DOHH2 (cell line): ENCODE data around the gene OCA2.

Experiments
- H3F3A ChIP-seq: fragments of 200-600 bp; sonication (generic), shearing (Covaris generic); 2 replicates; pipeline ENCODE4 v1.6.0; 2016; ENCODE audit warnings: antibody characterized with exemption, mild to moderate bottlenecking; ENCODE audit not compliant: control insufficient read depth, insufficient read depth
- H3K27ac ChIP-seq: fragments of 200-600 bp; sonication (generic); 2 replicates; pipeline ENCODE4 v1.5.1; 2014; ENCODE audit warnings: low read depth, mild to moderate bottlenecking, low read length, moderate library complexity
- H3K27me3 ChIP-seq: fragments of 200-600 bp; sonication (generic); 2 replicates; pipeline ENCODE4 v1.6.1; 2014; ENCODE audit warnings: mild to moderate bottlenecking, low read length, mixed read lengths; ENCODE audit not compliant: control insufficient read depth
- H3K36me3 ChIP-seq: fragments of 200-600 bp; sonication (generic); 2 replicates; pipeline ENCODE4 v1.6.1; 2014; ENCODE audit warnings: mild to moderate bottlenecking, low read length, moderate library complexity, mixed read lengths; ENCODE audit not compliant: control insufficient read depth
- H3K4me1 ChIP-seq: fragments of 200-600 bp; sonication (generic); 2 replicates; pipeline ENCODE4 v1.6.1; 2014; ENCODE audit warnings: mild to moderate bottlenecking, low read length, mixed read lengths; ENCODE audit not compliant: control insufficient read depth
- H3K4me2 ChIP-seq: fragments of 200-600 bp; sonication (generic); 2 replicates; pipeline ENCODE4 v1.6.0; 2014; ENCODE audit warnings: mild to moderate bottlenecking, low read length, moderate library complexity
- H3K4me3 ChIP-seq: fragments of 200-600 bp; sonication (generic); 2 replicates; pipeline ENCODE4 v1.5.1; 2014; ENCODE audit warnings: mild to moderate bottlenecking, low read length, mixed read lengths
- H3K79me2 ChIP-seq: fragments of 200-600 bp; sonication (generic); 2 replicates; pipeline ENCODE4 v1.6.1; 2014; ENCODE audit warnings: mild to moderate bottlenecking, low read length, mixed read lengths; ENCODE audit not compliant: control insufficient read depth
- H3K9me2 ChIP-seq: fragments of 200-600 bp; sonication (generic); replicated peaks from 2 replicates; pipeline ENCODE4 v1.6.1; 2014; ENCODE audit warnings: mild to moderate bottlenecking, low read length, mixed read lengths; ENCODE audit not compliant: control insufficient read depth
- H3K9me3 ChIP-seq: fragments of 200-600 bp; sonication (generic); 2 replicates; pipeline ENCODE4 v1.6.1; 2014; ENCODE audit warnings: antibody characterized with exemption, low read length, mixed read lengths; ENCODE audit not compliant: control insufficient read depth, insufficient read depth
- H4K20me1 ChIP-seq: fragments of 200-600 bp; sonication (generic); 2 replicates; pipeline ENCODE4 v1.6.0; 2014; ENCODE audit warnings: low read depth, mild to moderate bottlenecking, antibody characterized with exemption, low read length, moderate library complexity; ENCODE audit not compliant: control insufficient read depth, insufficient read depth
- EZH2phosphoT487 ChIP-seq: fragments of 200-600 bp; sonication (generic); IDR thresholded peaks from 2 replicates; pipeline ENCODE4 v1.6.1; 2017; ENCODE audit warnings: borderline replicate concordance, mild to moderate bottlenecking, antibody characterized with exemption, low read length, moderate library complexity, mixed read lengths
- TF ChIP-seq, protein P1 (sequence below): fragments of 200-600 bp; sonication (generic); IDR thresholded peaks from one replicate; pipeline ENCODE4 v1.5.1; 2014; ENCODE audit warnings: antibody characterized with exemption, mild to moderate bottlenecking, low read depth, low read length; ENCODE audit not compliant: poor library complexity, severe bottlenecking

Gene OCA2

DNA sequence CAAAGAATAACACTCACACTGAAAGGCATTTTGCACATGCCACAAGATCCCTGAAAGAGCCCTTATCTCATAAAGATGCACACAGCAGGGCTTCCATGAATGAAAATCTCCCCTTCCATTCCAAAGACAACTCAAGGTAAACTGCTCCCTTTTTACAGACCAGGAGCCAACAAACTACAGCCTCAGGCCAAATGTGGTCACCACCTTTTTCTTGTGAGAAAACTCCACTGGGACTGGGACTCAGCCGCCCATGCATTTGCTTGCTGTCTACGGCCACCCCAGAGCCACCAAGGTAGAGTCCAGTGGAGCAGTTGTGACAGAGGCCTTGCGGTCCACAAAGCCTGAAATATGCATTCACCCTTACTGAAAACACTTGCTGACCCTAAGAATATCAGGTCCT lies 334.8 kb downstream of the OCA2 start:
- no peak overlapping the region for H3K27ac ChIP-seq

DNA sequence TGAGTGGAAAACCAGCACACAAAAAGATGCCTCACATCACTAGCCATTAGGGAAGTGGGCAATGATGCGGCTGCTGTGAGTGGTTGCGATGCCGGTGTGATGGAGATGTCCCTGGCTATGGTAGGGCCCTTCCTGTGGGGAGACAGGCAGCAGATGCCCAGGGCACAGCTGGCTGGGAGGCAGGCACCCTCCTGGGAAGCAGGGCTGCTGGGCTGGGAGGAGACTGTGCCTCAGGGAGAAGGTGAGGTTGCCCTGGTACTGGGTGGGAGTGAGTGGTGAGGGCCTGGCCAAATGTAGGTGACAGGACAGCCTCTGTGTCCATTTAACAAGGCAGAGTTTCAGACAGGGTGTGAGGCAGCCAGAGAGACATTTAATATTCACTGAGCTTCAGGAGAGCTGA lies 335.6 kb downstream of the OCA2 start:
- Histone ChIP-seq H3K36me3 (no peaks in the 10 kb centered on the region), H3K27ac (no peak overlapping the region), H3K9me2 (no peaks in the 10 kb centered on the region), H4K20me1 (no peaks in the 10 kb centered on the region), H3K79me2 (no peaks in the 10 kb centered on the region), H3K4me3 (no peak overlapping the region), H3K9me3 (peaks cover 13% of the 10 kb centered on the region; the same call in 1 of the 2 replicates), H3K4me2 (no peak overlapping the region), H3K4me1 (no peaks in the 10 kb centered on the region), H3F3A (no peaks in the 10 kb centered on the region), H3K27me3 (no peaks in the 10 kb centered on the region)
- TF ChIP-seq, protein P1, sequence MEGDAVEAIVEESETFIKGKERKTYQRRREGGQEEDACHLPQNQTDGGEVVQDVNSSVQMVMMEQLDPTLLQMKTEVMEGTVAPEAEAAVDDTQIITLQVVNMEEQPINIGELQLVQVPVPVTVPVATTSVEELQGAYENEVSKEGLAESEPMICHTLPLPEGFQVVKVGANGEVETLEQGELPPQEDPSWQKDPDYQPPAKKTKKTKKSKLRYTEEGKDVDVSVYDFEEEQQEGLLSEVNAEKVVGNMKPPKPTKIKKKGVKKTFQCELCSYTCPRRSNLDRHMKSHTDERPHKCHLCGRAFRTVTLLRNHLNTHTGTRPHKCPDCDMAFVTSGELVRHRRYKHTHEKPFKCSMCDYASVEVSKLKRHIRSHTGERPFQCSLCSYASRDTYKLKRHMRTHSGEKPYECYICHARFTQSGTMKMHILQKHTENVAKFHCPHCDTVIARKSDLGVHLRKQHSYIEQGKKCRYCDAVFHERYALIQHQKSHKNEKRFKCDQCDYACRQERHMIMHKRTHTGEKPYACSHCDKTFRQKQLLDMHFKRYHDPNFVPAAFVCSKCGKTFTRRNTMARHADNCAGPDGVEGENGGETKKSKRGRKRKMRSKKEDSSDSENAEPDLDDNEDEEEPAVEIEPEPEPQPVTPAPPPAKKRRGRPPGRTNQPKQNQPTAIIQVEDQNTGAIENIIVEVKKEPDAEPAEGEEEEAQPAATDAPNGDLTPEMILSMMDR: no peak
- no peak for TF ChIP-seq EZH2phosphoT487

More for the DNA sequence above, 334.8 kb downstream of the OCA2 start:
- Histone ChIP-seq H3F3A (no peaks in the 10 kb centered on the region), H4K20me1 (no peaks in the 10 kb centered on the region), H3K4me1 (no peaks in the 10 kb centered on the region), H3K4me2 (no peak overlapping the region), H3K36me3 (no peaks in the 10 kb centered on the region), H3K4me3 (no peak overlapping the region), H3K9me3 (peaks cover 16% of the 10 kb centered on the region; the same call in 1 of the 2 replicates), H3K9me2 (no peaks in the 10 kb centered on the region), H3K27me3 (no peaks in the 10 kb centered on the region), H3K79me2 (no peaks in the 10 kb centered on the region)
- TF ChIP-seq, protein P1: no peak
- TF ChIP-seq EZH2phosphoT487: no peak

DNA sequence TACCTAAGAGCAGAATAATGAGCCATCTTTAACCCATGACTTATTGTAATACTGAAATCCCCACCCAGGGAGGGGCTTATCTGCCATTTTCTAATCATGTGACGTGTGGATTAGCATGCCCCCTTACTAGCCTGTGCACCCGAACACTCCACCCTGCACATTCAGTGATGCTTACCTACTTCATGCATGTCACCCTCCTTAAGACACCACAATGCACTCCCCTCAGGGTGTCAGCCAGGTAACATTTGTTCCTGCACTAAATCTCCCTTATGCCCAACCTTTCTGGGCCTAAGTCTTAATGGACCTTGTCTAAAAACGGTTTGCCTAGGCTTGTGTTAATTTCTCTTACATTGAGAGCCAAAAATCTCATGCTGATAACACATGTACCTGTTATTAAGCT lies 336.6 kb downstream of the OCA2 start:
- Histone ChIP-seq H3K27ac (no peak overlapping the region), H3K79me2 (no peaks in the 10 kb centered on the region), H4K20me1 (no peaks in the 10 kb centered on the region), H3F3A (no peaks in the 10 kb centered on the region), H3K4me2 (no peak overlapping the region), H3K9me2 (no peaks in the 10 kb centered on the region), H3K36me3 (no peaks in the 10 kb centered on the region), H3K4me1 (no peaks in the 10 kb centered on the region), H3K27me3 (no peaks in the 10 kb centered on the region), H3K4me3 (no peak overlapping the region), H3K9me3 (peaks cover 8% of the 10 kb centered on the region; the same call in 1 of the 2 replicates)
- TF ChIP-seq, protein P1: no peak
- no peak for TF ChIP-seq EZH2phosphoT487

DNA sequence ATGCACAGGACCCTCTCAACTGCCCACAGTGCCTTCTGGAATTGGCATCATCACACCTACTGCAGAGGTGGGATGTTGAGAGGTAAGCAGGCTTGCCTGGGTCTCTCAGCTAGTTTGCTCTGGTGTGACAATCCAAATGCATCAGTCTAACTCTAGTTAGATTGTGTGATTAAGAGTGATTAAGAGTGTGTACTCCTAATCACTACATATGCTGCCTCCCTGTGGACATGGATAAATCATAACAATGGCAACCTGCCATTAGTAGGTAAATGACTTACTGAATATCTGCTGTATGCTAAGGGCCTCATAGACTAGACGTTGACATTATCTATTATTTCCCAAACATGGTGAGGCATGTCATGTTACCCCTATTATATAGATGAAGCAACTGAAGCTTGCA lies 342.1 kb downstream of the OCA2 start:
- no peak overlapping the region for H3K4me3 ChIP-seq
- no peaks in the 10 kb centered on the region for H3K4me1 ChIP-seq
- no peaks in the 10 kb centered on the region for H3K27me3 ChIP-seq
- H3F3A ChIP-seq: no peaks in the 10 kb centered on the region
- H3K36me3 ChIP-seq: no peaks in the 10 kb centered on the region
- H3K9me2 ChIP-seq: no peaks in the 10 kb centered on the region
- no peaks in the 10 kb centered on the region for H4K20me1 ChIP-seq
- no peaks in the 10 kb centered on the region; the same call in 1 of the 2 replicates for H3K9me3 ChIP-seq
- H3K27ac ChIP-seq: no peak overlapping the region
- TF ChIP-seq EZH2phosphoT487: no peak
- TF ChIP-seq, protein P1: no peak
- H3K4me2 ChIP-seq: no peak overlapping the region
- H3K79me2 ChIP-seq: no peaks in the 10 kb centered on the region
